HG03175 (cell line): Measurements from ENCODE around the gene XIST.
"Not testable (repeated sequence)": the region's sequence is repeated elsewhere in the genome, so short reads cannot be mapped to it uniquely, and the experiment has no call there.

ENCODE experiments used
- ATAC-seq: cut with Tn5 transposase; IDR thresholded peaks from one replicate; pipeline ENCODE4 v1.9.1; 2021; ENCODE audit warnings: mild to moderate bottlenecking, moderate library complexity; ENCODE audit not compliant: unreplicated experiment

Gene XIST

GRCh38 chrX:73852467-73852866 lies at the start of gene XIST:
TSS of gene XIST (minus strand) at chrX:73852714.
- ATAC-seq = no peak

DNA sequence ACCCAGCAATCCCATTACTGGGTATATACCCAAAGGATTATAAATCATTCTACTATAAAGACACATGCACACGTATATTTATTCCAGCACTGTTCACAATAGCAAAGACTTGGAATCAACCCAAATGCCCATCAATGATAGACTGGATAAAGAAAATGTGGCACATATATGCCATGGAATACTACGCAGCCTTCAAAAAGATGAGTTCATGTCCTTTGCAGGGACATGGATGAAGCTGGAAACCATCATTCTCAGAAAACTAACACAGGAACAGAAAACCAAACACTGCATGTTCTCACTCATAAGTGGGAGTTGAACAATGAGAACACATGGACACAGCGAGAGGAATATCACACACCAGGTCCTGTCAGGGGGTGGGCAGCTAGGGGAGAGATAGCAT lies 45.8 kb upstream of the XIST start:
- not testable (repeated sequence) for ATAC-seq

DNA sequence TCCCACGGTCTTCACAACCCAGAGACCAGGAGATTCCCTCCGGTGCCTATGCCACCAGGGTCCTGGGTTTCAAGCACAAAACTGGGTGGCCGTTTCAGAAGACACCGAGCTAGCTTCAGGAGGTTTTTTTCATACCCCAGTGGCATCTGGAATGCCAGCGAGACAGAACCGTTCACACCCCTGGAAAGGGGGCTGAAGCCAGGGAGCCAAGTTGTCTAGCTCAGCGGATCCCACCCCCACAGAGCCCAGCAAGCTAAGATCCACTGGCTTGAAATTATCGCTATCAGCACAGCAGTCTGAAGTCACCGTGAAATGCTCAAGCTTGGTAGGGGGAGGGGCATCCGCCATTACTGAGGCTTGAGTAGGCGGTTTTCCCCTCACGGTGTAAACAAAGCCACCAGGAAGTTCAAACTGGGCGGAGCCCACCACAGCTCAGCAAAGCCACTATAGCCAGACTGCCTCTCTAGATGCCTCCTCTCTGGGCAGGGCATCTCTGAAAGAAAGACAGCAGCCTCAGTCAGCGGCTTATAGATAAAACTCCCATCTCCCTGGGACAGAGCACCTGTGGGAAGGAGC lies 40.1 kb upstream of the XIST start:
- not testable (repeated sequence) for ATAC-seq

DNA sequence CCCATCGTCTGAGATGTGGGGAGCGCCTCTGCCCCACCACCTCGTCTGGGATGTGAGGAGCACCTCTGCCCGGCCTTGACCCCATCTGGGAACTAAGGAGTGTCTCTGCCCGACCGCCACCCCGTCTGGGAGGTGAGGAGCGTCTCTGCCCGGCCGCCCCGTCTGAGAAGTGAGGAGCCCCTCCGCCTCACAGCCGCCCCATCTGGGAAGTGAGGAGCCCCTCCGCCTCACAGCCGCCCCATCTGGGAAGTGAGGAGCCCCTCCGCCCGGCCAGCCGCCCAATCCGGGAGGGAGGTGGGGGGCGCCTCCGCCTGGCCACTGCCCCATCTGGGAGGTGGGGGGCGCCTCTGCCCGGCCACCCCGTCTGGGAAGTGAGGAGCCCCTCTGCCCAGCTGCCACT lies 29.7 kb upstream of the XIST start:
- not testable (repeated sequence) for ATAC-seq

DNA sequence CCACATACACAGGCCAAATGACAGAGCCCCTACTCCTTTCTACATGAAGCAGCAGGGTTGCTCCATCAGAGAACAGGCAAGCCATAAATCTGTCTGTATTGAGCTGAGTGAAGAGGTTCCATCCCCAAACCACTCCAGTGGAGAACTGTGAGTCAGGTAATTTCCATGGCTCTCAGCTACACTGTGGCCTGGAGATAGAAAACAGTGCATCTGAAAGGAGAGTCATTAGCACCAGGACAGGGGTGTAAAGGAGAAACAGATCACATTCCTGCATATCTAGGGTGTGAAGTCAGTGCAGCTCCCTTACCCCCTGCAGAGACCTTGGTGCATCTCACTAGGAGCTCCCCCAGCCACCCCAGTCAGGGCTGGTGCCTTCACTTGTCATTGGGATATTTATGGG lies 25.2 kb upstream of the XIST start:
- ATAC-seq = no peak

- no peak for ATAC-seq
These were observed 24.4 kb upstream of the XIST start for GRCh38 chrX:73876911-73877310.

- no peak for ATAC-seq
These were observed 16.4 kb upstream of the XIST start for GRCh38 chrX:73868916-73869315.

DNA sequence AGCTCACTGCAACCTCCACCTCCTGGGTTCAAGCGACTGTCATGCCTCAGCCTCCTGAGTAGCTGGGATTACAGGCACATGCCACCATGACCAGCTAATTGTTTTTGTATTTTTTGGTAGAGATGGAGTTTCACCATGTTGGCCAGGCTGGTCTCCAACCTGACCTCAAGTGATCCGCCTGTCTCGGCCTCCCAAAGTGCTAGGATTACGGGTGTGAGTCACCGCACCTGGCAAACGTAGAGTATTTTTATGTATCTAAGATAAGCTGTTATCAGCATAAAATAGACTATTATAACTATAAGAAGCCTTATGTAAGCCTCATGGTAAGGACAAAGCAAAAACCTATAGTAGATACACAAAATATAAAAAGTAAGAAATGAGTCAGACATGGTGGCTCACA lies 14.6 kb upstream of the XIST start:
- no peak for ATAC-seq

- ATAC-seq = no peak
These were observed 11.3 kb upstream of the XIST start for GRCh38 chrX:73863852-73864251.

DNA sequence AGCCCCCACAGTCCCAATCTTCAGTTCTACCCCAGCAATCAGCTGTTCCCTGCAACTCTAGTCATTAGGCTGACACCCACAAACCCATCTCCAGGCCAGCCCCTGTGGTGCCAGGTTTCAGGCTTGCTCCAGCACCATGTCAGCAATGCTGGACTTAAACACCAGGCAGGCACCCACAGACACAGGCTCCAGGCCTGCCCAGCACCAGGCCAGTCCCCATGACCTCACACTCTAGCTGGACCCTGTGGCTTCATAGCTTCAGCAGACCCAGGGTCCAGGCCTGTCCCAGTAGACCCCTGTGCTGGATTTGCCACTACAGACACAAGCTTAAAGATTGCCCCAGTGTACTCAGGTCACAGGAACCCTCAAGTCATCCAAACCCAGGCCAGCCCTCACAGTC lies 10.8 kb upstream of the XIST start:
- ATAC-seq = no peak

DNA sequence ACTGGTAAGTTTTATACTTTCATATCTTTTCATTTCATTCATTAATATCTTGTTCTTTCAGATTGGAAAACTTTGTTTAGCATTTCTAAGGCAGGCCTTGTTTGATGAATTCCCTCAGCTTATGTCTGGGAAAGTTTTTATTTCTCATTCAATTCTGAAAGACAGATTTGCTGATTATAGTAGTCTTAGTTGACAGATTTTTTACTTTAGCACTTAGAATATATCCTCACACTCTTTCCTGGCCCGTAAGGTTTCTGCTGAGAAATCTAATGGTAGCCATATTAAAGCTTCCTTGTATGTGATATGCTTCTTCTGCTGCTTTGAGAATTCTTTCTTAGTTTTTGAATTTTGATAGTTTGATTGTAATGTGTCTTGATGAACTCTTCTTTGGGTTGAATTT lies 7.1 kb upstream of the XIST start:
- no peak for ATAC-seq

GRCh38 chrX:73855546-73855945 lies 3.0 kb upstream of the XIST start:
- ATAC-seq = no peak

DNA sequence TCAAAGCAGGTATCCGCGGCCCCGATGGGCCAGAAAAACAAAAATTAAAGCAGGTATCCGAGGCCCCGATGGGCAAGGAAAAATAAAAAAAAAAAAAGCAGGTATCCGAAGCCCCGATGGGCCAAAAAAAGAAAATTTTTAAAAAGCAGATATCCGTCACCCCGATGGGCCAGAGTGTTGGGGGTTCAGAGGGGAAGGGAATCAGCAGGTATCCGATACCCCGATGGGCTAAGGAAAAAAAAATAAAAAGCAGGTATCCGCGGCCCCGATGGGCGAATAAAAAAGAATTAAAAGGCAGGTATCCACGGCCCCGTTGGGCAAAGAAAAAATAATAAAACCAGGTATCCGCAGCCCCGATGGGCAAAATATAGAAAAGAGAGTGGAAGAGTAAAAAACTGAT lies 492 bp downstream of the XIST start:
- no peak for ATAC-seq

DNA sequence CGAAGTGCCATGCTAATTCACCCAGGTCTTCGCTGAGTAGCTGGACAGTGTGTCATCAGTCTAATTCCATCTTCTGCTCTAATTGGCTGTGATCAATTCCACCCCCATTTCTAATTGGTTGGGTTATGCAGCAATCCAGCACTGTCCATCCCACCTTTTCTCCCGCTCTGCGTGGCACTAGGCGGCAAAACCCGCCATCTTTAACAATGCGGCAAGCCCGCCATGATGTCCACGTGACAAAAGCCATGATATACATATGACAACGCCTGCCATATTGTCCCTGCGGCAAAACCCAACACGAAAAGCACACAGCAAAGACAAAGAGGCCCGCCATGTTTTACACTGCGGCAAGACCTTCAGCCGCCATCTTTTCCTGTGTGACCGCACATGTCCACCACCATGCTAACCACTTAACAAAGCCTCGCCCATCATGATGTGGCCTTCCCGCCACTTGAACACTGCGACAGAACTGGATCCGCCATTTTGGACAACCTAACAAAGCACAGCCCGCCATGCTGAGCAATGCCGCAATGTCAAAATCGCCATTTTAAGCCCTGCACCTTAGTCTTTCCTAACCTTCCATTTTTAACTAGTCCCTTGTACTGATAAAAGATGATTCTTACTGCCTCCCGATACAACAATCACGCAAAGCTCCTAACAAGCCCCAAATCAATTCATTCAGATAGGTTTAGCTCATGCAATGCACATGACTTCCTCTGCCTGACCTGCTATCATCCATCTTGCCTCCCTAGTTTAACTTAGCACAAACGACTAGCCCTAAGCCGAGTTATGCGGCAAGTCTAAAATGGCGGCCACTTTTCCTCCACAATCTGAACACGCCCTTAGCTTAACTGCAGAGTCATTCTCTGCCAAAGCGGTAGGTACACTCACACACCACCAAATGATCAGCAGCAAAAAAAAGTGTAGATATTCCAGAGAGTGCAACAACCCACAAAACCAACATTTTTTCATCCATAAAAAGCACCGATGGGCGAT lies 1.2 kb downstream of the XIST start:
- no peak for ATAC-seq

- no peak for ATAC-seq
These were observed 2.1 kb downstream of the XIST start for GRCh38 chrX:73850124-73851013.

- ATAC-seq = no peak
These were observed 3.4 kb downstream of the XIST start for GRCh38 chrX:73849073-73849472.

GRCh38 chrX:73847991-73848390 lies 4.5 kb downstream of the XIST start:
- ATAC-seq = no peak

GRCh38 chrX:73847100-73847499 lies 5.4 kb downstream of the XIST start:
- no peak for ATAC-seq

DNA sequence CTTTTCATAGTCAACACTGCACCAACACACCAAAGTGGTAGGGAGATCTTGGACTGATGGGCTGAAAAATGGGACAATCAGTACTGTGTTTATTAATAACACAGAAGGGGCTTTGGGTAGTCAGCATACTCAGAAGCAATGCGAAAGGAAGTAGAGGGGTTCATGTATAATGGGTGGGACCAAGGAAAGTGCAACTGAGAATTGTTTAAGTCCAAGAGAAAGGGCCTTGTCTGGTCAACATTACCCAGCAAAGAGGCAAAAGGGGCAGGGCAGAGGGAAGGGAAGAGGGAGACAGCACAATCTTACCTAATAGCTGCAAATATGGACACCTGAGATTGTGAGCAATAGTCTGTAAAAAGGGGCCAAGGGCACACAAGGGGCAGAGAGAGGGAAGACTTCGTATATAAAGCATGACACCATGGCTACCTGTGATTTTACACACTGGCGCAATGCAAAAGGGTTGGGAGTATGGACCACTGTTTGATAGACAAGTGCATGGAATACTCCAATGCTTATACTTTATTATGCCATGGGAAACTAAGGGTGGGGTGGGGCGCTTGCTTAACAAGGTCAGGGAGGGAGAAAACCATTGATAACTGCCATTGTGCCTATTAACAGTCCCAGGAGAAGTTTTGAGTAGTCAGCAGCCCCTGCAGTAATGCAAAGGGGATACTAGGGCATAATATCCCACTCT lies 9.8 kb downstream of the XIST start:
- ATAC-seq = no peak

DNA sequence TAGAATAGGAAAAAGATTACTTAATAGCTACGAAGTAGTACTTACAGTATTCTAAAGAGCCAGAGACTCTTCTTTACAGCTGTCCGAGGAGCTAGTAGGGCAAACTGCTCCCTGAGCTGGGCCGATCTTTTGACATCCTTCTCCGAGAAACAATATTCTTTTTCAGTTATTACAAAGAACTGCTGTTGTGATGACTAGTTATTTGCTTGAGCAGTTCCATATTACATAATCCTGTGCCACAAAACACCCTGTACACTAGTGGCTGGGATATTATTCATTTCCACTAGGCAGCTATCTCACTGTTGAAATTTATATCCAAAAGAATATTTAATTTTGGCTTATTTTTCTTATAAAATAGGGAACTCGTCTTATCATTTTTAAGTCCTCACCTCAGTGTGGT lies 11.2 kb downstream of the XIST start:
- ATAC-seq = no peak
